IMR-90 (cell line): ENCODE data around the gene DRD4. TPM values are rescaled to one million over a fixed set of nuclear protein-coding genes. Genes with fewer than 3 reads are reported as not detected.

Experiments used
- ATAC-seq: fragments of 200-7000 bp; cut with Tn5 transposase; 2 replicates; pipeline ENCODE4 v1.9.1; 2020; ENCODE audit warnings: low read depth, mild to moderate bottlenecking, moderate library complexity
- BruUV-seq: library from RNA; stranded (reverse); fragments of 400-500 nt; replicated peaks from 2 replicates; lab custom pipeline; 2021; lab: Mats Ljungman, UMichigan
- CTCF ChIA-PET: fragments of 300-600 bp; formaldehyde crosslinking; extraction: SDS; loops from one replicate; lab custom pipeline; 2021; ENCODE audit warnings: antibody characterized with exemption; lab: Yijun Ruan, JAX
- POLR2A ChIA-PET: fragments of 300-600 bp; sonication (Branson Sonifier 250); formaldehyde crosslinking; loops from one replicate; lab custom pipeline; 2022; ENCODE audit warnings: antibody characterized with exemption; ENCODE audit not compliant: unreplicated experiment; lab: Charles Lee
- DNase-seq: peaks from one replicate; pipeline ENCODE4 v3.0.0; 2013
- H2AFZ ChIP-seq: replicated peaks from 2 replicates; pipeline ENCODE3; 2013; ENCODE audit warnings: low read length, mild to moderate bottlenecking; ENCODE audit not compliant: poor library complexity
- H2AK5ac ChIP-seq: 2 replicates; pipeline ENCODE4 v1.6.1; 2013; ENCODE audit warnings: low read depth, low read length, inconsistent platforms
- H2AK9ac ChIP-seq: replicated peaks from 2 replicates; pipeline ENCODE3; 2013; ENCODE audit warnings: mild to moderate bottlenecking, low read depth, low read length, moderate library complexity; ENCODE audit not compliant: poor library complexity
- H2BK120ac ChIP-seq: 2 replicates; pipeline ENCODE4 v1.6.1; 2013; ENCODE audit warnings: low read depth, low read length, inconsistent platforms
- H2BK15ac ChIP-seq: 3 replicates; pipeline ENCODE4 v1.6.1; 2013; ENCODE audit warnings: low read depth, low read length, inconsistent platforms
- H2BK20ac ChIP-seq: 2 replicates; pipeline ENCODE4 v1.6.1; 2013; ENCODE audit warnings: low read depth, mild to moderate bottlenecking, inconsistent platforms, low read length, moderate library complexity
- H2BK5ac ChIP-seq: 2 replicates; pipeline ENCODE4 v1.6.1; 2013; ENCODE audit warnings: mild to moderate bottlenecking, low read depth, low read length, inconsistent platforms; ENCODE audit not compliant: poor library complexity, severe bottlenecking
- H3K14ac ChIP-seq: replicated peaks from 2 replicates; pipeline ENCODE4 v1.6.1; 2013; ENCODE audit warnings: low read depth, low read length, inconsistent platforms
- H3K18ac ChIP-seq: 2 replicates; pipeline ENCODE4 v1.6.1; 2013; ENCODE audit warnings: low read depth, low read length, control low read depth
- H3K23ac ChIP-seq: 2 replicates; pipeline ENCODE4 v1.6.1; 2013; ENCODE audit warnings: low read depth, low read length, inconsistent platforms
- H3K27ac ChIP-seq: 2 replicates; pipeline ENCODE4 v1.5.1; 2013; ENCODE audit warnings: mild to moderate bottlenecking, control low read depth, low read length; ENCODE audit not compliant: insufficient read depth
- H3K27me3 ChIP-seq: 2 replicates; pipeline ENCODE4 v1.6.1; 2013; ENCODE audit warnings: low read length; ENCODE audit not compliant: control insufficient read depth, insufficient read depth
- H3K36me3 ChIP-seq: 2 replicates; pipeline ENCODE4 v1.6.1; 2013; ENCODE audit warnings: low read length, mixed read lengths; ENCODE audit not compliant: control insufficient read depth, insufficient read depth
- H3K4ac ChIP-seq: 2 replicates; pipeline ENCODE4 v1.6.1; 2013; ENCODE audit warnings: low read depth, low read length, inconsistent platforms
- H3K4me1 ChIP-seq: 2 replicates; pipeline ENCODE4 v1.6.1; 2013; ENCODE audit warnings: low read length, mixed read lengths; ENCODE audit not compliant: control insufficient read depth, insufficient read depth
- H3K4me2 ChIP-seq: 2 replicates; pipeline ENCODE4 v1.6.1; 2013; ENCODE audit warnings: low read depth, mild to moderate bottlenecking, control low read depth, low read length, moderate library complexity
- H3K4me3 ChIP-seq: 2 replicates; pipeline ENCODE4 v1.5.1; 2013; ENCODE audit warnings: low read depth, mild to moderate bottlenecking, control low read depth, low read length, moderate library complexity; ENCODE audit not compliant: insufficient read depth
- H3K56ac ChIP-seq: 2 replicates; pipeline ENCODE4 v1.6.1; 2013; ENCODE audit warnings: low read length, inconsistent platforms; ENCODE audit not compliant: insufficient read depth; ENCODE audit errors: extremely low read depth
- H3K79me1 ChIP-seq, 2 experiments: 2 replicates each; pipeline ENCODE4 v1.6.1; 2013; ENCODE audit warnings: low read length in 2 of 2, inconsistent platforms in 1 of 2, low read depth in 1 of 2
- H3K9ac ChIP-seq: 2 replicates; pipeline ENCODE4 v1.6.1; 2013; ENCODE audit warnings: low read depth, low read length, control low read depth
- H3K9me1 ChIP-seq: 2 replicates; pipeline ENCODE4 v1.6.1; 2013; ENCODE audit warnings: low read length, inconsistent platforms; ENCODE audit not compliant: insufficient read depth
- H3K9me3 ChIP-seq: 2 replicates; pipeline ENCODE4 v1.6.1; 2013; ENCODE audit warnings: low read length; ENCODE audit not compliant: control insufficient read depth, insufficient read depth
- H4K20me1 ChIP-seq: 2 replicates; pipeline ENCODE4 v1.6.1; 2013; ENCODE audit warnings: low read length, inconsistent platforms; ENCODE audit not compliant: insufficient read depth
- H4K5ac ChIP-seq: 2 replicates; pipeline ENCODE4 v1.6.1; 2013; ENCODE audit warnings: mild to moderate bottlenecking, low read depth, low read length, control low read depth
- H4K8ac ChIP-seq, 2 experiments: 2 replicates each; pipeline ENCODE4 v1.6.1; 2013; ENCODE audit warnings: low read depth in 2 of 2, low read length in 2 of 2, control low read depth in 1 of 2, inconsistent platforms in 1 of 2
- H4K91ac ChIP-seq: 2 replicates; pipeline ENCODE4 v1.6.1; 2013; ENCODE audit warnings: low read depth, low read length, inconsistent platforms; ENCODE audit not compliant: insufficient read depth
- BHLHE40 ChIP-seq: fragments of 150-350 bp; IDR thresholded peaks from 2 replicates; pipeline ENCODE4 v1.6.1; 2016; ENCODE audit warnings: mild to moderate bottlenecking, low read depth, low read length
- CEBPB ChIP-seq: IDR thresholded peaks from 2 replicates; pipeline ENCODE4 v1.6.1; 2012; ENCODE audit warnings: low read depth, low read length, improper control_type of control experiment
- CHD1 ChIP-seq: IDR thresholded peaks from 2 replicates; pipeline ENCODE4 v1.6.1; 2012; ENCODE audit warnings: low read depth, low read length, improper control_type of control experiment
- CTCF ChIP-seq: conservative IDR thresholded peaks from 2 replicates; pipeline ENCODE4 v1.5.1; 2012; ENCODE audit warnings: mild to moderate bottlenecking, low read depth, low read length, improper control_type of control experiment
- ELK1 ChIP-seq: fragments of 150-350 bp; IDR thresholded peaks from 2 replicates; pipeline ENCODE4 v1.6.1; 2016; ENCODE audit warnings: low read depth, mild to moderate bottlenecking, low read length, moderate library complexity, borderline replicate concordance
- FOS ChIP-seq: fragments of 150-350 bp; IDR thresholded peaks from 2 replicates; pipeline ENCODE4 v1.6.1; 2016; ENCODE audit warnings: low read depth, low read length
- MAFK ChIP-seq: IDR thresholded peaks from 2 replicates; pipeline ENCODE4 v1.6.1; 2012; ENCODE audit warnings: low read depth, low read length, improper control_type of control experiment
- MAZ ChIP-seq: IDR thresholded peaks from 2 replicates; pipeline ENCODE4 v1.6.1; 2012; ENCODE audit warnings: low read depth, mild to moderate bottlenecking, low read length, improper control_type of control experiment, moderate library complexity, borderline replicate concordance
- MXI1 ChIP-seq: IDR thresholded peaks from 2 replicates; pipeline ENCODE4 v1.6.1; 2012; ENCODE audit warnings: low read depth, mild to moderate bottlenecking, low read length, moderate library complexity, borderline replicate concordance
- NFE2L2 ChIP-seq: fragments of 150-350 bp; IDR thresholded peaks from 2 replicates; pipeline ENCODE4 v1.6.1; 2016; ENCODE audit warnings: low read depth, mild to moderate bottlenecking, low read length
- POLR2A ChIP-seq: IDR thresholded peaks from 2 replicates; pipeline ENCODE4 v1.6.1; 2012; ENCODE audit warnings: mild to moderate bottlenecking, low read depth, low read length
- RAD21 ChIP-seq: IDR thresholded peaks from 2 replicates; pipeline ENCODE4 v1.6.1; 2012; ENCODE audit warnings: low read length, improper control_type of control experiment
- RCOR1 ChIP-seq: IDR thresholded peaks from 2 replicates; pipeline ENCODE4 v1.6.1; 2012; ENCODE audit warnings: mild to moderate bottlenecking, low read length, improper control_type of control experiment; ENCODE audit not compliant: insufficient replicate concordance
- RFX5 ChIP-seq: IDR thresholded peaks from 2 replicates; pipeline ENCODE4 v1.8.0; 2012; ENCODE audit warnings: low read depth, mild to moderate bottlenecking, low read length, moderate library complexity
- SMC3 ChIP-seq: fragments of 150-350 bp; IDR thresholded peaks from 2 replicates; pipeline ENCODE4 v1.6.1; 2016; ENCODE audit warnings: low read depth, mild to moderate bottlenecking, antibody characterized with exemption, low read length, moderate library complexity
- USF2 ChIP-seq: fragments of 150-350 bp; IDR thresholded peaks from 2 replicates; pipeline ENCODE4 v1.6.1; 2017; ENCODE audit warnings: mild to moderate bottlenecking, antibody characterized with exemption, low read length, low read depth
- WGBS, 2 experiments: methylation state at CpG; one replicate each; pipeline versions ENCODE4 v1.1.5 to v1.1.7; 2013; ENCODE audit warnings: missing lambda C conversion rate in 2 of 2; ENCODE audit not compliant: insufficient read length in 1 of 2; ENCODE audit errors: extremely low coverage in 2 of 2; 5-methylcytosine and 5-hydroxymethylcytosine counted together
- dilution Hi-C: fragments of 300-500 bp; cut with HindIII; formaldehyde crosslinking; loops from one replicate; pipeline ENCODE4 v1.14.3; 2018; ENCODE audit warnings: low sequenced_read_pairs; ENCODE audit not compliant: unreplicated experiment
- in situ Hi-C: fragments of 300-500 bp; cut with MboI; formaldehyde crosslinking; loops from 3 replicates; pipeline ENCODE4 v1.14.3; 2019; ENCODE audit warnings: low sequenced_read_pairs, inconsistent platforms, mixed read lengths
- intact Hi-C: fragments of 100-400 bp; cut with micrococcal nuclease; formaldehyde crosslinking; loops from 2 replicates; pipeline ENCODE4 v1.10.0; 2022
- polyA plus RNA-seq, 3 experiments: library from polyadenylated mRNA; depleted of rRNA; stranded (reverse); fragments of >200 nt; gene quantifications; 2 replicates each; pipeline ENCODE4 v1.2.3, GENCODE V29; 2012; ENCODE audit warnings: low replicate concordance in 1 of 3
- total RNA-seq: library from RNA; depleted of rRNA; stranded (reverse); fragments of >200 nt; gene quantifications from 2 replicates; pipeline ENCODE4 v1.2.3, GENCODE V29; 2012

Gene DRD4
- total and polyA plus RNA-seq, 2 of the 4 experiments (the other 2 are of a cell fraction) = not detected

- no peak for DNase-seq
- no peak overlapping the region for H2BK120ac ChIP-seq
- no peak overlapping the region for H2AK5ac ChIP-seq
- no peak overlapping the region for H3K18ac ChIP-seq
- no peaks in the 10 kb centered on the region for H3K27me3 ChIP-seq
- ChIA-PET CTCF (no interaction called here), POLR2A (no interaction called here)
- no peak overlapping the region for H2AFZ ChIP-seq
- no peak overlapping the region for H3K56ac ChIP-seq
- in situ Hi-C loops (no loop called here), dilution Hi-C loops (no loop called here), intact Hi-C loops (no loop called here)
- H3K79me1 ChIP-seq = peaks cover 28 to 57% of the 10 kb centered on the region in 2 experiments
- no peak overlapping the region for H4K5ac ChIP-seq
- H3K9ac ChIP-seq = no peak overlapping the region
- no peak overlapping the region for H4K91ac ChIP-seq
- H4K8ac ChIP-seq = no peak overlapping the region
- no peak overlapping the region for H2AK9ac ChIP-seq
- no peak overlapping the region for H2BK20ac ChIP-seq
- H3K4me2 ChIP-seq = no peak overlapping the region
- no peak overlapping the region for H3K4ac ChIP-seq
- no peaks in the 10 kb centered on the region for H3K9me3 ChIP-seq
- H2BK5ac ChIP-seq = no peak overlapping the region
- peaks cover 42% of the 10 kb centered on the region for H4K20me1 ChIP-seq
- no peak overlapping the region for H3K4me3 ChIP-seq
- peaks cover 73% of the 10 kb centered on the region for H3K36me3 ChIP-seq
- no peak overlapping the region for H3K14ac ChIP-seq
- no peak overlapping the region for H2BK15ac ChIP-seq
- no TSS peak for BruUV-seq
- H3K9me1 ChIP-seq = no peaks in the 10 kb centered on the region
- ATAC-seq = no peak
- 100% methylated on average over 2 of the region's 10 CpGs; no CpG with 5 or more reads in 1 of the 2 experiments for WGBS, 2 experiments
- TF ChIP-seq RAD21 = no peak
- TF ChIP-seq MXI1 = no peak
- TF ChIP-seq ELK1 = no peak
- no peak for TF ChIP-seq SMC3
- TF ChIP-seq RCOR1 = no peak
- no peak for TF ChIP-seq MAZ
- no peak for TF ChIP-seq MAFK
- no peak for TF ChIP-seq BHLHE40
- no peak for TF ChIP-seq CEBPB
- no peak for TF ChIP-seq FOS
- no peak for TF ChIP-seq USF2
- TF ChIP-seq CHD1 = no peak
- TF ChIP-seq RFX5 = no peak
- no peak for TF ChIP-seq NFE2L2
- TF ChIP-seq POLR2A = no peak
- TF ChIP-seq CTCF = no peak
- H3K23ac ChIP-seq = no peak overlapping the region
- H3K4me1 ChIP-seq = no peaks in the 10 kb centered on the region
- H3K27ac ChIP-seq = no peak overlapping the region
Observed at GRCh38 chr11:595400-595799, 41.7 kb upstream of the DRD4 start.
